ENCODE results near the gene MEFV. TPM values are rescaled to one million over a fixed set of nuclear protein-coding genes. Genes with fewer than 3 reads are reported as not detected.

MEFV gene
- total and polyA plus RNA-seq, 10 of the 15 experiments (the other 5 are each of a cell fraction or from before 2014, with no cell fraction given), result 0.03 to 0.11 (median 0.09) TPM; not detected in 5

DNA sequence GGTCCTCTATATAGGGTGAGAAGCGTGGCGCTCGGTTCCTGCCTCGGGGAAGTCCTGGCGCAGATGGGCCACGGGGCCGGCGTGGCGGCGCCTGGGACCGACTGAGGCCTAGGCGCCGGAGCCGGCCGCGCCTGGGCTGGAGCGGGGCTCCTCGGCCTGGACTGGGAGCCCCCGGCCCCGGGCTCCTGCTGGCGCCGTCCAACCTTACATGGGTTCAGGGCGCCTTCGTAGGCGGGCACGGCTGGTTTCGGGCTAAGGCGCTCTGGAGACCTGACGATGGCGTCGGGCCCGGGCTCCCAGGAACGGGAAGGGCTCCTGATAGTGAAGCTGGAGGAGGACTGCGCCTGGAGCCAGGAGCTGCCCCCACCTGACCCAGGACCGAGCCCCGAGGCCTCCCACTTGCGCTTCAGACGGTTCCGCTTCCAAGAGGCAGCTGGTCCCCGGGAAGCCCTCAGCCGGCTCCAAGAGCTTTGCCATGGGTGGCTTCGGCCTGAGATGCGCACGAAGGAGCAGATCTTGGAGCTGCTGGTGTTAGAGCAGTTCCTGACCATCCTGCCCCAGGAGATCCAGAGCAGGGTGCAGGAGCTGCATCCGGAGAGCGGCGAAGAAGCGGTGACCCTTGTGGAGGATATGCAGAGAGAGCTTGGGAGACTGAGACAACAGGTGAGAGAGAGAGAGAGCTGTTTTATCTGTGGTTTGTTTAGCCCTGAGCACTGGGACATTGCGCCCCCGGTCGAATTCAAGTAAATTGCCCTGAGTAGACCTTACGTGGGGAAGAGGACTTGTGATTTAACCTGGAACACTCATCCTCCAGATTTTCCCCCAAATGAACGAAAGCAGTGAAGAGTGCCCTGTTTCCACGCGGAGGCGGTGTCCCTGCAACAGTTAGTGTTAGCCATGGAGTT, 27.4 kb upstream of the MEFV start (continued):
- TF ChIP-seq CHD2 (IDR thresholded peaks at IDR 0.05; ENCODE audit: borderline replicate concordance, low read depth, low read length) (no peak), MTA3 (IDR thresholded peaks at IDR 0.05; ENCODE audit: borderline replicate concordance, low read length) (no peak), GATAD2B (conservative IDR thresholded peaks at IDR 0.05; ENCODE audit: low read depth) (peak; percentile 59), ZNF24 (IDR thresholded peaks at IDR 0.05) (0 out of 2 replicates have a peak, but pooled peaks have one; percentile 33), BCLAF1 (IDR thresholded peaks at IDR 0.05) (peak; percentile 11; the same call in 1 of the 2 replicates), DPF2 (IDR thresholded peaks at IDR 0.05) (peak; percentile 59), BACH1 (IDR thresholded peaks at IDR 0.05; ENCODE audit: borderline replicate concordance) (peak; percentile 10; the same call in 1 of the 2 replicates), RCOR1 (conservative IDR thresholded peaks at IDR 0.05; ENCODE audit: low read depth, low read length) (no peak), MAX (IDR thresholded peaks at IDR 0.05; ENCODE audit: low read depth, low read length) (no peak), EGR1 (IDR thresholded peaks at IDR 0.05; ENCODE audit: borderline replicate concordance in 1 of 2, low read depth in 2 of 2, low read length in 2 of 2) (peak in 1 of 2 experiments; percentile 43; a peak in 1 of 3 replicates), ZNF687 (IDR thresholded peaks at IDR 0.05) (peak; percentile 24; the same call in 1 of the 2 replicates), NR2F1 (conservative IDR thresholded peaks at IDR 0.05) (peak; percentile 46), LARP7 (IDR thresholded peaks at IDR 0.05) (peak; percentile 81)
- TF ChIP-seq, protein P1, sequence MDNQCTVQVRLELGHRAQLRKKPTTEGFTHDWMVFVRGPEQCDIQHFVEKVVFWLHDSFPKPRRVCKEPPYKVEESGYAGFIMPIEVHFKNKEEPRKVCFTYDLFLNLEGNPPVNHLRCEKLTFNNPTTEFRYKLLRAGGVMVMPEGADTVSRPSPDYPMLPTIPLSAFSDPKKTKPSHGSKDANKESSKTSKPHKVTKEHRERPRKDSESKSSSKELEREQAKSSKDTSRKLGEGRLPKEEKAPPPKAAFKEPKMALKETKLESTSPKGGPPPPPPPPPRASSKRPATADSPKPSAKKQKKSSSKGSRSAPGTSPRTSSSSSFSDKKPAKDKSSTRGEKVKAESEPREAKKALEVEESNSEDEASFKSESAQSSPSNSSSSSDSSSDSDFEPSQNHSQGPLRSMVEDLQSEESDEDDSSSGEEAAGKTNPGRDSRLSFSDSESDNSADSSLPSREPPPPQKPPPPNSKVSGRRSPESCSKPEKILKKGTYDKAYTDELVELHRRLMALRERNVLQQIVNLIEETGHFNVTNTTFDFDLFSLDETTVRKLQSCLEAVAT (IDR thresholded peaks at IDR 0.05), result peak; percentile 45; the same call in 1 of the 2 replicates
- TF ChIP-seq, protein P2, sequence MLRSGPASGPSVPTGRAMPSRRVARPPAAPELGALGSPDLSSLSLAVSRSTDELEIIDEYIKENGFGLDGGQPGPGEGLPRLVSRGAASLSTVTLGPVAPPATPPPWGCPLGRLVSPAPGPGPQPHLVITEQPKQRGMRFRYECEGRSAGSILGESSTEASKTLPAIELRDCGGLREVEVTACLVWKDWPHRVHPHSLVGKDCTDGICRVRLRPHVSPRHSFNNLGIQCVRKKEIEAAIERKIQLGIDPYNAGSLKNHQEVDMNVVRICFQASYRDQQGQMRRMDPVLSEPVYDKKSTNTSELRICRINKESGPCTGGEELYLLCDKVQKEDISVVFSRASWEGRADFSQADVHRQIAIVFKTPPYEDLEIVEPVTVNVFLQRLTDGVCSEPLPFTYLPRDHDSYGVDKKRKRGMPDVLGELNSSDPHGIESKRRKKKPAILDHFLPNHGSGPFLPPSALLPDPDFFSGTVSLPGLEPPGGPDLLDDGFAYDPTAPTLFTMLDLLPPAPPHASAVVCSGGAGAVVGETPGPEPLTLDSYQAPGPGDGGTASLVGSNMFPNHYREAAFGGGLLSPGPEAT (IDR thresholded peaks at IDR 0.05; ENCODE audit: low read depth), result no peak
